ENCODE data around the gene COL5A2.

Gene COL5A2

GRCh38 chr2:189159717-189160116 lies 19.8 kb downstream of the COL5A2 start:
- TF ChIP-seq CTCF (IDR thresholded peaks at IDR 0.05; ENCODE audit: poor library complexity, severe bottlenecking): no peak
- Histone ChIP-seq H3K9me3 (ENCODE audit: severe bottlenecking) (no peaks in the 10 kb centered on the region), H3K27me3 (ENCODE audit: insufficient read depth, poor library complexity, severe bottlenecking) (no peaks in the 10 kb centered on the region), H3K27ac (ENCODE audit: poor library complexity, severe bottlenecking) (no peak overlapping the region), H3K4me3 (ENCODE audit: severe bottlenecking) (no peak overlapping the region), H3K4me1 (ENCODE audit: insufficient read depth, poor library complexity, severe bottlenecking) (peaks cover 10% of the 10 kb centered on the region), H3K36me3 (ENCODE audit: low read depth) (no peaks in the 10 kb centered on the region)
- no peak for ATAC-seq (ENCODE audit: low read depth)
- DNase-seq (ENCODE audit: low spot score): no peak

GRCh38 chr2:189159273-189159672 lies 20.3 kb downstream of the COL5A2 start:
- H3K4me1 ChIP-seq (ENCODE audit: insufficient read depth, poor library complexity, severe bottlenecking): peaks cover 6% of the 10 kb centered on the region
- H3K27ac ChIP-seq (ENCODE audit: poor library complexity, severe bottlenecking): no peak overlapping the region
- ATAC-seq (ENCODE audit: low read depth) (no peak), DNase-seq (ENCODE audit: low spot score) (no peak)
- H3K27me3 ChIP-seq (ENCODE audit: insufficient read depth, poor library complexity, severe bottlenecking): no peaks in the 10 kb centered on the region
- no peak overlapping the region for H3K4me3 ChIP-seq (ENCODE audit: severe bottlenecking)
- no peak for TF ChIP-seq CTCF (IDR thresholded peaks at IDR 0.05; ENCODE audit: poor library complexity, severe bottlenecking)
- no peaks in the 10 kb centered on the region for H3K9me3 ChIP-seq (ENCODE audit: severe bottlenecking)
- H3K36me3 ChIP-seq (ENCODE audit: low read depth): no peaks in the 10 kb centered on the region

- no peak for ATAC-seq (ENCODE audit: low read depth)
- Histone ChIP-seq H3K27me3 (ENCODE audit: insufficient read depth, poor library complexity, severe bottlenecking) (no peaks in the 10 kb centered on the region), H3K9me3 (ENCODE audit: severe bottlenecking) (no peaks in the 10 kb centered on the region), H3K4me3 (ENCODE audit: severe bottlenecking) (no peak overlapping the region), H3K27ac (ENCODE audit: poor library complexity, severe bottlenecking) (no peak overlapping the region), H3K4me1 (ENCODE audit: insufficient read depth, poor library complexity, severe bottlenecking) (no peaks in the 10 kb centered on the region), H3K36me3 (ENCODE audit: low read depth) (no peaks in the 10 kb centered on the region)
- no peak for DNase-seq (ENCODE audit: low spot score)
- TF ChIP-seq CTCF (IDR thresholded peaks at IDR 0.05; ENCODE audit: poor library complexity, severe bottlenecking): no peak
Observed at GRCh38 chr2:189157939-189158338, 21.6 kb downstream of the COL5A2 start.

- DNase-seq (ENCODE audit: low spot score) (no peak), ATAC-seq (ENCODE audit: low read depth) (no peak)
- no peaks in the 10 kb centered on the region for H3K36me3 ChIP-seq (ENCODE audit: low read depth)
- no peak overlapping the region for H3K27ac ChIP-seq (ENCODE audit: poor library complexity, severe bottlenecking)
- H3K4me3 ChIP-seq (ENCODE audit: severe bottlenecking): no peak overlapping the region
- H3K27me3 ChIP-seq (ENCODE audit: insufficient read depth, poor library complexity, severe bottlenecking): no peaks in the 10 kb centered on the region
- H3K9me3 ChIP-seq (ENCODE audit: severe bottlenecking): no peaks in the 10 kb centered on the region
- no peak for TF ChIP-seq CTCF (IDR thresholded peaks at IDR 0.05; ENCODE audit: poor library complexity, severe bottlenecking)
- no peaks in the 10 kb centered on the region for H3K4me1 ChIP-seq (ENCODE audit: insufficient read depth, poor library complexity, severe bottlenecking)
Observed at GRCh38 chr2:189157456-189157855, 22.1 kb downstream of the COL5A2 start.

- TF ChIP-seq CTCF (IDR thresholded peaks at IDR 0.05; ENCODE audit: poor library complexity, severe bottlenecking): no peak
- no peaks in the 10 kb centered on the region for H3K27me3 ChIP-seq (ENCODE audit: insufficient read depth, poor library complexity, severe bottlenecking)
- H3K9me3 ChIP-seq (ENCODE audit: severe bottlenecking): no peaks in the 10 kb centered on the region
- H3K36me3 ChIP-seq (ENCODE audit: low read depth): no peaks in the 10 kb centered on the region
- no peak overlapping the region for H3K4me3 ChIP-seq (ENCODE audit: severe bottlenecking)
- no peak for ATAC-seq (ENCODE audit: low read depth)
- no peak for DNase-seq (ENCODE audit: low spot score)
- H3K4me1 ChIP-seq (ENCODE audit: insufficient read depth, poor library complexity, severe bottlenecking): no peaks in the 10 kb centered on the region
- H3K27ac ChIP-seq (ENCODE audit: poor library complexity, severe bottlenecking): no peak overlapping the region
Observed at GRCh38 chr2:189155795-189156194, 23.8 kb downstream of the COL5A2 start.

Measured in RWPE2 (cell line).